Stimulated activated CD4-positive, alpha-beta T cell treated with anti-CD3 and anti-CD28 coated beads, Interleukin-12 subunit alpha, Interleukin-12 subunit beta, amount 100 ng/mL, for 48 hours (primary cell): ENCODE data around the gene GFRA4.
A peak's percentile ranks its signal among the peaks of the same experiment; 100 is the strongest.

ENCODE experiments used
- DNase-seq, 3 donors: peaks; one replicate each; pipeline ENCODE4 v3.0.0-alpha.2; 2020; ENCODE audit warnings: low read depth in 2 of 3, low spot score in 1 of 3

The GFRA4 gene

DNA sequence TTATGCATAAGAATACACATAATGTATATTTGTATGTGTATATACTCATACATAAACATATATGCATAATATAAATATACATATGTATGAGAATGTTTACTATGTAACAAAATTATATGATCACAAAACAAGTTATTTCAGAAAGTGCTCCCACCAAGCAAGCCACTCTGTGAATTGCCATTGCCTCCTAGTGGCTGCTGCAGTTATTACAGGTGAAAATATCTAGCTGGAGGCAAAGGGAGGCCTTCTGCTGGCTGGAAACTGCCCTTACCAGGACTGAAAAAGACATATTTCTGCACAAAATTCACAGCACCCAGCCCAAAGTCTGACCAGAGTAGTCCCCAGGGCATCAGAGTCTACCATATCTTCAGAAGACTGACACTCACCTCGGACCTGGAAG, 33.0 kb upstream of the GFRA4 start:
- peak in 1 of 3 donors; percentile 22 for DNase-seq

DNA sequence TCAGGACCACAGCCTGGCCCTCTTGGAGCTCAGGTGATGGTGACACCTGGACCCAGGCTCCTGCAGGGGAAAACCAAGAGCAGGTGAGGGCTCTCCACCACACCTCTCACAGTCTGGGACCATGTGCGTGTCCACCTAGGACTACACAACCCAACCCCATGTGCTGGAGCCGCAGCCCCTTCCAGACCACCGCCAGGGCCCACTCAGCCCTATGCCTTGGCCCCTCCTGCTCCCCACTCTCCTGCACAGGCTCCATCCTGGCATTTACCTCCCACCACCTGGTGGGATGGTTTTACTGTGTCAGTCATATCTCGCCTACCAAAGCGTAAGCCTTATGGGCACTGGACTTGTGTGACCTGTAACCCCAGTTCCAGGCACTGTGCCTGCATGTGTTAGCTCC, 31.7 kb upstream of the GFRA4 start:
- DNase-seq, result no peak

DNA sequence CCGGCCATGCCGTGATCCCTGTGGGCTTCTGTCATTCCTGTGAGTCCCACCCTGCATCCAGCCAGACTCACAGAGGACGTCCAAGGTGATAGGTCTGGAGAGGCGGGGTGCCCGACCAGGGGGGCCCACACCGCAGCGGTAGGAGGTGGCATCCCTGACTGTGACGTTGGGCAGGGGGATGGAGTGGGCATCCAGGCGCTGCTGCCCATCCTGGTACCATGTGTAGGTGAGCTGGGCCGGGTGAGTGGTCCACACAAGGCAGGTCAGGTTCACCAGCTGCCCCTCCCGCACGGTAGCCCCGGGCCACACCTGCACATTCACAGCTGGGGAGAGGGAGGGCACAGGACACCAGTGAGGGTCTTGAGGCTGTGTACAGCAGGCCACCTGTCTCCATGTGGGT, 30.2 kb upstream of the GFRA4 start:
- no peak for DNase-seq

DNA sequence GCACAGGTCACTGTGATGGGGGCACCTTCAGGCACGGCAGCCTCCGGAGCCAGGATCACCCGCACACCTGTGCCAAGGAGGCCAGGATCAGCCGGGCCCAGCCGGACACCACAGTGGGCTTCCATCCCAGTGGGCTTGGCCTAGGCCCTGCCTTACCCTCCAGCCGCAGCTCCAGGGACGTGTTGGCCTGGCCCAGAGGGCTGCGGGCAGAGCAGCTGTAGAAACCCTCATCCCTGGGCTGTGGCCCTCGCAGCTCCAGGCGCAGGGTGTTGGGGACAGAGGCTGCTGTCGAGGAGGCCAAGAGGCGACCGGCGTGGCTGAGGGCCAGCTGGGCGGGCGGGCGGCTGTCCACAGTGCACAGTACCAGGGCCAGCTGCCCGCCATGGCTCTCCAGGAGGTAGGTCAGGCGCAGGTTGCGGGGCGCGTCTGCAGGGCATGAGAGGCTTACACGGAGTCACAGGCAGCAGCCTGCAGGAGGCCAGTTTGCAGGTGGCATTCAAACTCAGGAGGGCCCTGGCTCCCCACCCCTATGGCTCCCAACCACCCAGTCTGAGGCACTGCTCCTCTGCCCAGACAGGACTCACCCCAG, 29.6 kb upstream of the GFRA4 start:
- DNase-seq, result no peak

DNA sequence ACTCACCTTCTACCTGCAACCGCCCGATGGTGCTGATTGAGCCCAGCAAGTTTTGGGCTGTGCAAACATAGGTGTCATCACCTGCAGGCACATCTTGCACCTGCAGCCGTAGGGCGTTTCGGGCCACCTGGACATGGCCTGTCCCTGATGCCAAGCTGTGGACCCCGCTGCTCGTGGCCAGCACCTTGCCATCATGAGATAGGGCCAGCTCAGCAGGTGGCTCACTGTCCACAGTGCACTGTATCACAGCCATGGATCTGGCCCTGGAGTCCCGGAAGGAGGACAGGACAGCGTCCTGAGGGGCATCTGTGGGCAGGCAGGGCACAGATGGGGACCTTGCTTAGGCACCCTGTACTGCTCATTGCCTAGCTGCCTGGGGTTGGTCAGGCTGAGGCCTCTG, 28.7 kb upstream of the GFRA4 start:
- DNase-seq, result no peak

DNA sequence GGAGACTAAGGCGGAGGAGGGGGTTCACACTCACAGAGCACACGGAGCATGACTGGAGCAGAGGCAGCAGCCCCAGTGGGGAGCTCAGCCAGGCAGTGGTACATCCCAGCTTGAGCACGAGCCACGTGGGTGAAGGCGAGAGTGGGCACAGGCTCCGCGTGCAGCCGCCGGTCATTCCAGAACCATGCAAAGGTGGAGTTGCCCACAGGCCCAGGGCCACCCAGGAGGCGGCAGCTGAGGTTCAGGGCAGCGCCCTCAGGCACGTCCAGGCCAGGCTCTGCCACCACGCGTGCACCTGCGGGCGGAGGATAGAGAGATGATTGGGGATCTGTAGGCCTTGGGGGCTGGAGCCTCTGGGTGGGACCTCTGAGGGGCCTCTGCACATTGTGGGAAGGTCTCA, 28.1 kb upstream of the GFRA4 start:
- no peak for DNase-seq

DNA sequence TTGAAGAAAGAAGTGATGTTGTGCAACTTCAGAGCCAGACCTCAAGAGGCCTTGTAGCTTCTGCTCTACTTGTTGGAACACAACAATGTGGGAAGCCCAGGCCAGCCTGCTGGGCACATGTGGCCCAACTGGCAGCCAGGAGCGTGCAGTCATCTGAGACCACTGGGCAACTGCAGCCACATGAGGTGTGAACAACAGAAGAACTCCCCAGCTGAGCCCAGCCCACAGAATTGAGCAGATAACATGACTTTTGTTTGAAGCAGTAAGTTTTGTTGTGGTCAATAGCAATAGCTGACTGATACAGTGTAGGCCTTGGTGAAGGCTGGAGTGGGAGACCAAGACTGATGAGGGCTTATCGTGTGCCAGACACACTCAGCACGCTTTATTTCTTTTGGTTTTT, 27.2 kb upstream of the GFRA4 start:
- no peak for DNase-seq

DNA sequence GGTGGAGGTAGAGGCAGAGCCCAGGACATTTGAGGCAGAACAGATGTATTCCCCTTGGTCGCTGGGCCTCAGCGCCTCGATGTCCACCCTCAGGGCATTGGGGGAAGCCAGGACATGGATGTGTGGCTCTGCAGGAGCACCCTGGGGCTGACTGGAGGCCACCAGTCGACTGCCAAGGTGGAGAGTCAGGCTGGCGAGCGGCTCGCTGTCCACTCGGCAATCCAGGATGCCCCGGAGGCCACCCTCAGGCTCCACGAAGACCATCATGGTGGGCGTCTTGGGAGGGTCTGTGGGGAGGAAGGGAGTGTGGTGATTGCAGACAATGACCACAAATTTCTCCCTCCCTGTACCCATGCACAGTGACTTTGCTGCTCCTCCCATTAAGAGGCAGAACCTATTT, 26.8 kb upstream of the GFRA4 start:
- no peak for DNase-seq

DNA sequence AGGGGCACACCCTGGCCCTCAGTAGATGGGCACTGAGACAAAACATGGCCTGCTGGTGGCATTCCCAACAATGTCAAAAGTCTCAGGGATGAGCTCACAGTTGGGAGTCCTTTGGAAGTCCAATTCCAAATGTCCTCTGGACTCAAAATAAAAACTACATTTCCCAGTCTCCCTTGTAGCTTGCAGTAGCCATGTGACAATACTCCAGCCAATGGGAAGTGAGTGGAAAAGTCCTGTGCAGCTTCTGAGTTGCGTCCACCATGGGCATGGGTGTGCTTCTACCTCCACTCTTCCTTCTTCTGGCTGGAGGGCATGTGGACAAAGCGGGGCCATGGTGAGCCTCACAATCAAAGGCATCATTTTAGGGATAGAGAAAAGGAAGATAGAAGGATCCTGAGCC, 24.5 kb upstream of the GFRA4 start:
- no peak for DNase-seq

DNA sequence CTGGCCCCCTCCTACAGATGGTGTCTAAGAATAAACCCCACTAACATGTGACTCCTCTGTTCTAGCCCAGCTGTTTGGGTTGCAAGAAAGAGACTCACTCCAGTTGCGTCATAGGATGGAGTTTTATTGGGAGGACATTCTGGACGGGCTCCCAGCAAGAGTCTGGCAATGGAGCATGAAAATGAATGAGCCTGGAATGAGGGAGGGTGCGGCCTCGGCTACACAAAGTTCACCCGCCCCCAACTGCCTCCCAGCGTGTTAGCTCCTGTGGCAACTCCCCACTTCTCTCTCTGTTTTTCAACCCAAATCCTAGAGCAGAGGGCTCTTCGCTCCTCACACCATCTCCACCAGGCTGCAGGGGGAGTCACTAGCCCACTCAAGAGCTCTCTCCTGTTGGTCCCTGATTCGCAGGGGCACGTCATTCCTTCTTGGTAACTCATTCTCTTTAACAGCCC, 23.7 kb upstream of the GFRA4 start:
- no peak for DNase-seq

DNA sequence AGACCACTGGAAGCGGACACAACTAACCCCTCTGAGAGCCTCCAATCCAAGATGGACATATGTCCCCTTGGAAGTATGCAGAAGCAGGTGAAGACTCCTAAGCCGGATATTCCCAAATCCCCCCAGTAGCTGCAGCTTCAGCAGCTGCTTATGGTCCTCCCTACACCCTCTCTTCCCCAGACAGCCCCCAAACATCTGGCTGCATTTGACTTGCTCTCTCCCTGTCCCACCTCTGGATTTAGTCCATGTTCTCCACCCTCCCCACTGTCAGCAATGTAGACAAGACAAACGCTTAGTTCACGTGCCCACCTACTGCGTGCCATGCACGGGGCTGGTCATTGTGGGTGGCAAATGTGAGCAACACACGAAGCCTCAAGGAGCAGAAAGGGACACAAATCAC, 23.2 kb upstream of the GFRA4 start:
- no peak for DNase-seq

DNA sequence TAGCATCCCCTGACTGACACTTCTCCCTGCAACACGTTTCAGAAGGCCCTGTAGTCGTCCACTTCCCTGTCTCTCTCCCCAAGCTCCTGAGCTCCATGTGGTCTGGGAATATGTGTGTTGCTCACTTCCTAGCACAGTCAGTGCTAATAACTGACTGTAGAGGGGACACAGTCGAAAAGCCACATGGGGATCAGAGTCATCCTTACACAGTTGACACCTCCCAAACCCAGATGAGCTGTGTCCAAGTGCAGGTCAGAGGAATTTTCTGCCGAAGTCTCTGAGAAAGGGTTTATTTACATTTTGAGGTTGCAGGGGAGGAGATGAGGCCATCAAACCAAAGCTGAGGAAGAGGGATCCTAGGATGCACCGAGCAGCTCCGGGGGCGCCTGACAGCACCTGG, 22.1 kb upstream of the GFRA4 start:
- DNase-seq, result no peak

DNA sequence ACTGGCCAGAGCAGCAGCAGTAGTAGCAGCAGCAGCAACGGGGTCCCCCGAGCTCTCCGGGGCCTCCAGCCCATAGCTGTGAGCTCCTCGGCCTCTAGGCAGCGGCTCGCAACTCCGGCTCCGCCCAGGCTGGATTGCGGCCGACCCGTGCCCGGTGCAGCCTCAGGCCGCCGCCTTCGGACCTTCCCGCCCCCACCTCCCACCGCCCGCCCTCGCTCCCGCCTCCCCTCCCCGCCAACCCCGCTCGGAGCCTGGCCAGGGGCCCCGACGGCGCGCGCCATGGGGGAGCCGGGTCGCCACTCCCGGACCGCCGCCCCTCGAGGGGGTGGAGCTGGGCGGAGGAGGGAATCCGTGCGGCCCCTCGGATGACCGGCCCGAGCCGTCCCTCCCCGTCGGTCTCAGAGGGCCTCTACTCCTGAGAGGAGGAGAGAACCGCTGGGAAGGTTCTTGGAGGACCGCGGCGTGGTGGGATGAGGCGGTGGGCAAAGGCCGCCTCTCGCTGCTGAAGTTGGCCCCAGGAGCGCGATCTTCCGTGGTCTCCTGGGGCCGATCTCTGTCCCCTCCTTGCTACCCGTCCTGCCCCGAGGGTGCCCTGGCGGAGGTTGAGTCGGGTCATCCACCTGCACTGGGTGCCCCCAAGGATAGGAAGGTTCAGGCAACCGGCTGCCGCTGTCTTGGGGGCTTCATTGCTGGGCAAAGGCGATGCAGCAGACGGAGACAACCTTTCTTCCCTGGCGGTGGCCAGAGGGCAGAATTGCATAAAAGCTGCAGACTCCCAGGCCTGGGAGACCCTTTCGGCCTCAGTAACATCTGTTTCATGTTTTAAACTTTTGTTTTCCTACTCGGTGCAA, 19.0 kb upstream of the GFRA4 start, which contains the start of gene ADAM33:
ADAM33 (minus strand) TSS at position 80 of the 851 bp plus-strand sequence; CDS start at position 74, 6 bp downstream.
- no peak for DNase-seq

DNA sequence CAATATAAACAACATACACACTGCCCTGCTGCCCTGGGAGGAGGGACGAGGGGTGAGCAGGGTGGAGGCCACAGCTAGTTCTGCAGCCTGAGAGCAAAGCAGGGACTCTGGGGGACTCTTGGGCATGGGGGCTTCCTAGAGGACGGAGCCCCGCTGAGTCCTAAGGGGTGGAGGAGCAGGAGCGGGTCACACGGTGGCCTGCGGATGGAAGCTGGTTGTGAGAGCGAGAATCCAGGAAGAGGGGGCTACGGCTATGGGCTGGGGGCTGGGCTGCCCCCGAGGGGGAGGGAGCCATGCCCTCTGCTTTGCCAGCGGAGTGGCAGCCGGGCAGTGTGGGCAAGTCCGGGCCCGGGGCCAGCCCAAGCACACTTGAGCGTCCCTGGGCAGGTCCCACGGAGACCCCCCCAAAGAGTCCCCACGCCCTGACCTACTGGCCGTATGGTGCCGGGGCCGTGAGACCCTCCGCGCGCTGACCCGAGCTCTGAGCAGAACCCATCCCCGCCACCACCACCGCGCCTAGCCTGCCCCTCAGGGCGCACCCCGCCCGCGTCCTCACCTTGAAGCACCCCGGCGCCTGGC, 18.2 kb upstream of the GFRA4 start:
- no peak for DNase-seq

DNA sequence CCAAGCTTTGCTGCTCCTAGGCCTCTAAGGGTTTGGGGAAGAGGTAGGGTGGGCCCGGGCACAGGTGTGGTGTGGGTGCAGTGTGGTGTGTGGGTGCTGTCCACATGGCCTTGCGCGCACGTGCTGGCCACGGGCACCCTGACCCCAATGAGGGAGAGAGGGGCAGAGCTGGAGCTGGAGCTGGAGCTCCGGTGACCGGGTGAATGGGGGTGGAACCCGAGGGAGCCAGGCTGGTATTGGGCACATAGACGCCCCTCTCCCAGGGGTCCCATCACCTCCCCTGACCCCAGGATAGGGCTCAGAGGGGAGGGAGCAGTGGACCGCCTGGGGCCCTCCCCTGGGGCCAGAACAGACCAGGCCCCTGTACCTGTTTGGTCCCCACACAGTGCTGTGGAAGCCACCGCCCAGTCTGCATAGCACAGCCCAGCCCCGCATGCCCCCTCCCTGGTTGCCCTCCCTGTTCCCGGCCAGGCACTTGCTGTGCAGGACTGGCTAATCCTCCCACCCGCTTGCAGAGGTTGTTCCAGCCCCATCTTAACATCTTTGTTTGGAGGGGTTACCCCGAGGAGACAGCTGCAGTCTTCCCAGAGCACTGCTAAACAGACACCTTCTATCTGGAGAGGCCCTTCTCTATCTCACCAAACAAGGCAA, 17.6 kb upstream of the GFRA4 start:
- DNase-seq, result no peak

DNA sequence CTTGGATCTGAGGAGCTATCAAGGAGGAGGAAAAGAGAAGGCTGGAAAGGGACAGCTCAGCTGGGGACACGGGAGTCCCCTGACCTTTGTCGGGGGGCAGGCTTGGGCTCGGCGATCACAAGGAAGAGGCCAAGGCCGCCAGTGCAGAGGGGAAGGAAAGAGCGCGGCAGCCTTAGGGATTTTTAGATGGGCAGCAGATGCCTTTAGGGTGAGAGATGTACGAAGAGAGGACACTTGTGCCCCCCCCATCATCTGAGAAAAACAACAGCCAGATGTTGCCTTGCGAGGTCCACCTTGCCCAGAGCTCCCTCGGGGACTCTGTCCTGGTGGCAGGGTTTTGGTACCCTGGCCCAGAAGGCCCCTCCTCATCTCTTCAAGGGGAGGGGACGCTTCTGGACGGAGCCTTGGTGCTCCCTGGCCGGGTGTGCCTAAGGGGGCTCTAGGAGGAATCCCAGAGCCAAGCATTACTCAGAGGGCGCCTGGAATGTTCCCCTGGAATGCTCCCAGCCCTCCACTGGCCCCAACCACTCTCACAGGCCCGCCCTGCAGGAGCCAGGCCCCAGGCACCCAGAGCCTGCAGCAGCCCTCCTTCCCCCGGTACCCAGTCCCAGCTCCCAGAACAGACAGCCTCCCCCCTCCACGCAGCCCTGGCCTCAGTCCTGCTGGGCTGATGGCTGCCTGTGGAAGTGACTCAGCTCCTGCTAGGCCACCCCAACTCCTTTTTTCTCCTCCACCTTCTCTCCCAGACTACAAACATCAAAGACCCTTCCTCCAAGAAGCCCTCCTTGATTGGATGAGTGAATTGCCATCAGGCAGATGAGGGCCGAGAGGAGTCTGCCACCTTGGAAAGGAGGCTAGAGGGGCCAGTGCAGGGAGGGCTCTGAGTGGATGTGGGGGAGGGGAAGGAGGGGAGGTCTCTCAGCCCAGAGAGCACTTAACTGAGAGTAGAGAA, 16.8 kb upstream of the GFRA4 start:
- DNase-seq, result no peak

DNA sequence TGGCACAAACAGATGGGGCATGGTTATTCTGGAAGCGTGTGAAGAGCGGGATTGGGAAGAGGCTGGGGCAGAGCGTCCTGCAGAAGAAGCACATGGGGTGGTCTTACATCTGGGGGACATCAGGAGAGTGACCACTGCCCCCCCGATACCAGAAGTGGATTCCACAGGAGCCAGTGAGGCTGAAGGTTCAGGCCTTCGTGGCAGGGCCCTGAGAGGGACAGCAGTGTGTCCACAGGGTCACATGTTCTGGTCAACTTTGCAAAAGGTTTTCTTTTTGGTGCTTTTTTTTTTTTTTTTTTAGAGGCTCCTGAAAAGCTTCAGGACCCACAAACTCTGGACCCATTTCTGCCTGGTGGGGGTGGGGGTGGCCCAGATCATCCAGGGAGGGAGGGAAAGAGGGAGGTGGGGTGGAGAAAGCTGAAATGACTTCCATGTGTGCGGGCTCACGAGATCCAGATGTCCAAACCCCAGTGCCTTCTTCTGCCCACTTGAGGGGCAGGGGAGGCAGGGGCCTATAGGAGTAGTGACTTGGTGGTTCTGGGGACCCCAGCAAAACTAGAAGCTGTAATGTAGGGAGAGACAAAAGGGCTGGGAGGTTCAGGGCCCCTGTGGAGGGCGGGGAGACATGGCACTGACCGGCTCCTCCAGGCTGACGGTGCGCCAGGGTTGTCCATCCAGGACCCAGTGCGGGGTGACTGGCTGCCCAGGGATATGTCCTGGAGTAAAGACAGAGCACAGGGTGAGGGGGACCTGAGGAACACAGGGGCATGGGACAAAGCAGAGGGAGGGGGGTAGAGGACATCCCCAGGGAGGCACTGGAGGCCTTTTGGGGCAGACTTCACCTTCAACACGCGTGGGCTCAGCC, 15.9 kb upstream of the GFRA4 start:
- no peak for DNase-seq

DNA sequence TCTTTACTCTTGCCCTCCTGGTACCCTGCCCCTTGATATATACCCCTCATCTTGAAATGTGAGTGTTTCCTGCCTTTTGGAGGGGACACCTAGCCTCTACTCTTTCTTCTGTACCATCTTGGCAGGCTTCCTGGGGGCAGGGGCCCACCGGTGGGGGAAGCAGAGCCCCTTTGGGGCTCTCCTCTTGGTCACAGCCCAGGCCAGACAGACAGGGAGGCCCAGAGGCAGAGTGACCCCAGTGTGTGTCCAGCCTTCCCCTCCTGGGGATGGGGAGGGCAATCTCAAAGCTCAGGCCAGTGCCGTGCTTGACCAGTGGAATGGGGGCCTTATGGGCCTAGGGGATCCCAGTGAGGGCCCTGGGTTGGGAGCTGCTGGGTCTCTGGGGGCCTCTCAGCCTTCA, 15.0 kb upstream of the GFRA4 start:
- DNase-seq, result no peak

DNA sequence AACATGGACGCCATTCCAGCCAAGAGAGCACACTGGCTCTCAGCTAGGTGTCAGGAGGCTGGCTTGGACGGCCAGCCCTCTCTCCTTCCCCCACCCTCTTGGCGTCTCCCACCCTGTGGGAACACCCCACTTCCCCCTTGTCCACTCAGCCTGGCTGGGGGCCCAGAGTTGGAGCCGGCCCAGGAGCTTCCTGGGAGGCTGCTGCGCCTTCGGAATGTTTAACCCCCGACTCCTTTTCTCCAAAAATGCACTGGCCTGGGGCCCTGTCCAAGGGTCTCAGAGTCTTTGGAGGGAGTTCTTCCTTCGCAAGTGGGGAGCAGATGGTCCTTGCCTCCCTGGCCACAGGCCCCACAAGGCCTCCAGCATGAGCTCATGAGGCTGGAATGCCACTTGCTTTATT, 14.5 kb upstream of the GFRA4 start:
- no peak for DNase-seq
